Neural progenitor cell (in vitro differentiated cells): ENCODE measurements around the gene CDKL5. TPM values are rescaled to one million over a fixed set of nuclear protein-coding genes. Genes with fewer than 3 reads are reported as not detected.

Experiments
- DNase-seq: peaks from one replicate; pipeline ENCODE4 v3.0.0-alpha.2; 2016; ENCODE audit warnings: low spot score
- H2AFZ ChIP-seq: fragments of 200-600 bp; sonication (generic); replicated peaks from 2 replicates; pipeline ENCODE4 v1.6.1; 2016; ENCODE audit warnings: antibody characterized with exemption
- H3F3A ChIP-seq: fragments of 200-600 bp; sonication (generic); 2 replicates; pipeline ENCODE4 v1.6.1; 2016; ENCODE audit warnings: antibody characterized with exemption, low read depth
- H3K27ac ChIP-seq: fragments of 200-600 bp; sonication (generic); 2 replicates; pipeline ENCODE4 v1.5.1; 2016; ENCODE audit warnings: mild to moderate bottlenecking
- H3K27me3 ChIP-seq: fragments of 200-600 bp; sonication (generic); 2 replicates; pipeline ENCODE4 v1.6.1; 2016; ENCODE audit warnings: mild to moderate bottlenecking, moderate library complexity
- H3K36me3 ChIP-seq: fragments of 200-600 bp; sonication (generic); 2 replicates; pipeline ENCODE4 v1.5.1; 2016
- H3K4me1 ChIP-seq: fragments of 200-600 bp; sonication (generic); 2 replicates; pipeline ENCODE4 v1.6.1; 2016; ENCODE audit warnings: mixed run types
- H3K4me2 ChIP-seq: fragments of 200-600 bp; sonication (generic); 2 replicates; pipeline ENCODE4 v1.6.1; 2016
- H3K4me3 ChIP-seq: fragments of 200-600 bp; sonication (generic); 2 replicates; pipeline ENCODE4 v1.5.1; 2016
- H3K79me2 ChIP-seq: fragments of 200-600 bp; sonication (generic); 2 replicates; pipeline ENCODE4 v1.6.1; 2016; ENCODE audit warnings: low read depth
- H3K9ac ChIP-seq: fragments of 200-600 bp; sonication (generic); 2 replicates; pipeline ENCODE4 v1.6.1; 2016
- H3K9me3 ChIP-seq: fragments of 200-600 bp; sonication (generic); 2 replicates; pipeline ENCODE4 v1.5.1; 2016; ENCODE audit warnings: low read depth
- H4K20me1 ChIP-seq: fragments of 200-600 bp; sonication (generic); 2 replicates; pipeline ENCODE4 v1.6.1; 2016; ENCODE audit warnings: low read depth
- H3K27ac Mint-ChIP-seq: 3 replicates; pipeline ENCODE4 v1.8.0; 2021; ENCODE audit warnings: mixed read lengths
- H3K27me3 Mint-ChIP-seq: 2 replicates; pipeline ENCODE4 v1.8.0; 2022; ENCODE audit warnings: low read depth, mild to moderate bottlenecking, inconsistent platforms, moderate library complexity, mixed read lengths; ENCODE audit not compliant: insufficient read depth
- H3K36me3 Mint-ChIP-seq: 3 replicates; pipeline ENCODE4 v1.8.0; 2021; ENCODE audit warnings: mixed read lengths
- H3K4me1 Mint-ChIP-seq: 3 replicates; pipeline ENCODE4 v1.8.0; 2021; ENCODE audit warnings: mixed read lengths
- H3K4me3 Mint-ChIP-seq: 3 replicates; pipeline ENCODE4 v1.8.0; 2021; ENCODE audit warnings: mild to moderate bottlenecking, moderate library complexity, mixed read lengths
- H3K9me3 Mint-ChIP-seq: 3 replicates; pipeline ENCODE4 v1.8.0; 2020; ENCODE audit warnings: mixed read lengths
- EZH2 ChIP-seq: fragments of 200-600 bp; sonication (generic); IDR thresholded peaks from 2 replicates; pipeline ENCODE4 v1.6.1; 2017; ENCODE audit warnings: antibody characterized with exemption, mild to moderate bottlenecking, moderate library complexity
- EZH2phosphoT487 ChIP-seq: fragments of 200-600 bp; sonication (generic); IDR thresholded peaks from 2 replicates; pipeline ENCODE4 v1.6.1; 2017; ENCODE audit warnings: antibody characterized with exemption
- total RNA-seq: library from RNA; depleted of rRNA; stranded (reverse); fragments of >200 nt; gene quantifications from 2 replicates; pipeline ENCODE4 v1.2.3, GENCODE V29; 2015; ENCODE audit warnings: low replicate concordance
- TF ChIP-seq, protein P1 (sequence below): fragments of 200-600 bp; sonication (generic); IDR thresholded peaks from 2 replicates; pipeline ENCODE4 v1.5.1; 2017; ENCODE audit warnings: antibody characterized with exemption, mild to moderate bottlenecking

Gene CDKL5
- total RNA-seq, 1 donor from 2014 or later, result 8.6 TPM

DNA sequence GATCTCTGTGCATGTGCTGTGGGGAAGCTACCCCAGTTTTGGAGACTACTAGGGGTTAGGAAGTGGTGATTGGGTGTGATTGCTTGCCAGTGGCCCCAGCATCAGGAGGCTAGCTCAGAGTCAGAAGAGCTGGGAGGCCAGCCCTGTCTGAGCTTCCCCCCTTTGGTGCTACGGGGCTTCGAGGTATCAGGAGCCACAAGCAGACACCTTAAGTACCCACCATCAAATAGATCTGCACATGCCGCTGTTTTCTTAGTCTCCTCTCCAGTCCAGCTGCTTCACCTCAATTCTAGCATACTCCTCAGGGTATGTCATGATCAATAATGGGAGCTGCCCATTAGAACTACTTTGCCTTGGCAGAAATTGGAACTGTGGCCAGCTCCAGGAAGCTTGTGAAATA is 271.2 kb downstream of the CDKL5 start:
- H3K27ac ChIP-seq, result no peak overlapping the region
- TF ChIP-seq, protein P1, sequence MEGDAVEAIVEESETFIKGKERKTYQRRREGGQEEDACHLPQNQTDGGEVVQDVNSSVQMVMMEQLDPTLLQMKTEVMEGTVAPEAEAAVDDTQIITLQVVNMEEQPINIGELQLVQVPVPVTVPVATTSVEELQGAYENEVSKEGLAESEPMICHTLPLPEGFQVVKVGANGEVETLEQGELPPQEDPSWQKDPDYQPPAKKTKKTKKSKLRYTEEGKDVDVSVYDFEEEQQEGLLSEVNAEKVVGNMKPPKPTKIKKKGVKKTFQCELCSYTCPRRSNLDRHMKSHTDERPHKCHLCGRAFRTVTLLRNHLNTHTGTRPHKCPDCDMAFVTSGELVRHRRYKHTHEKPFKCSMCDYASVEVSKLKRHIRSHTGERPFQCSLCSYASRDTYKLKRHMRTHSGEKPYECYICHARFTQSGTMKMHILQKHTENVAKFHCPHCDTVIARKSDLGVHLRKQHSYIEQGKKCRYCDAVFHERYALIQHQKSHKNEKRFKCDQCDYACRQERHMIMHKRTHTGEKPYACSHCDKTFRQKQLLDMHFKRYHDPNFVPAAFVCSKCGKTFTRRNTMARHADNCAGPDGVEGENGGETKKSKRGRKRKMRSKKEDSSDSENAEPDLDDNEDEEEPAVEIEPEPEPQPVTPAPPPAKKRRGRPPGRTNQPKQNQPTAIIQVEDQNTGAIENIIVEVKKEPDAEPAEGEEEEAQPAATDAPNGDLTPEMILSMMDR, result no peak
- TF ChIP-seq EZH2phosphoT487, result no peak
- no peak for TF ChIP-seq EZH2
- no peak overlapping the region for H3K4me2 ChIP-seq
- no peak overlapping the region for H3K4me3 Mint-ChIP-seq
- DNase-seq, result no peak
- H3K79me2 ChIP-seq, result no peaks in the 10 kb centered on the region
- peaks cover 3% of the 10 kb centered on the region for H3K4me1 Mint-ChIP-seq
- H3K27me3 Mint-ChIP-seq, result peaks cover 2% of the 10 kb centered on the region
- H3K4me3 ChIP-seq, result no peak overlapping the region
- no peaks in the 10 kb centered on the region for H3K27me3 ChIP-seq
- no peak overlapping the region for H3K9ac ChIP-seq
- peaks cover 12% of the 10 kb centered on the region for H3K9me3 Mint-ChIP-seq
- H3K9me3 ChIP-seq, result no peaks in the 10 kb centered on the region
- no peaks in the 10 kb centered on the region for H3K36me3 Mint-ChIP-seq
- H4K20me1 ChIP-seq, result no peaks in the 10 kb centered on the region
- H3K4me1 ChIP-seq, result peaks cover under 1% of the 10 kb centered on the region
- H3F3A ChIP-seq, result no peaks in the 10 kb centered on the region
- H3K27ac Mint-ChIP-seq, result no peak overlapping the region
- no peaks in the 10 kb centered on the region for H3K36me3 ChIP-seq
- H2AFZ ChIP-seq, result no peak overlapping the region

DNA sequence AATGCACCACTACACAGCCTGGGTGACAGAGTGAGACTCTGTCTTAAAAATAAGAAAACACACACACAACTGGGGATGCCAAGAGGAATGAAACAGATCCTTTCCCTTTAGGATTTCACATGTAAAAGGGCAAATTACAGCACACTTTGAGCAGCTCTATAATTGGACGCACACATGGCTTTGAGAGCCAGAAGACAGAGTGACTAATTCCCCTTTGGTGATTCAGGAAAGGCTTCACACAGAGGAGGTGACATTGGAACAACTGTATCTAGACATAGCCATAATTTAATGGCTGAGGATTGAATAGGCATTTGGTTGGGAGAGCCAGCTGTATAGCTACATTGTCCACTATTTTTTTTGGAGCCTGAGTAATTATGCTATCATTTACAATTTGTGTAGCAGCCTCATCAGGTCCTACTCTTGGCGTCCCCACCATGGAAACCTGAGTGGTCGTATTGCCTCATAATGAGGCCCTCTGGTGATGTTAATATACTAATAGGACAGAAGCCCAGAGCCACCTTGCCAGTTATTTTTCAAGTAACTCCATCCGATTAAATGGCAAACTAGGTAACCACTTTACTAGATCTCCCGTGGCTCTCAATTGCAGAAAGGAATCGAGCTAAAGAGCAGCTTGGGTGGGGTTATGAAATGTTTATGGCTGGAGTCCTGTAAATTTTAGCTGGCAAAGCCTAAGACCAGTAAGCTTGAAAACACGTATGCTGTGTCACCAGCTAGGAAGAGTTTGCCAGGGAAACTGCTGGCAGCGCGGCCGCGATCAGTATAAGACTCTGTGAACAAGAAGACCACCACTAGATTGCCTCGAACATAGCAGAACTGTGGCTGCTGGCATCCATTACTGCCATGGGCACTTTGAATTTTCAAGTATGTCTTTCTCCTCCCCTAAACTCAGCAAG is 273.6 kb downstream of the CDKL5 start:
- no peak overlapping the region for H3K27ac ChIP-seq
- DNase-seq, result no peak
- H2AFZ ChIP-seq, result peak overlapping the region; percentile 34
- Mint-ChIP-seq H3K36me3 (no peaks in the 10 kb centered on the region), H3K27ac (no peak overlapping the region), H3K4me3 (no peak overlapping the region), H3K9me3 (peaks cover 7% of the 10 kb centered on the region), H3K4me1 (peaks cover 3% of the 10 kb centered on the region), H3K27me3 (peaks cover 2% of the 10 kb centered on the region)
- TF ChIP-seq, protein P1, result no peak
- TF ChIP-seq EZH2phosphoT487, result no peak
- no peak for TF ChIP-seq EZH2
- H3K4me1 ChIP-seq, result no peaks in the 10 kb centered on the region
- no peaks in the 10 kb centered on the region for H3F3A ChIP-seq
- H3K79me2 ChIP-seq, result no peaks in the 10 kb centered on the region
- H3K9ac ChIP-seq, result no peak overlapping the region
- no peak overlapping the region for H3K4me3 ChIP-seq
- H3K36me3 ChIP-seq, result no peaks in the 10 kb centered on the region
- no peaks in the 10 kb centered on the region for H3K27me3 ChIP-seq
- no peaks in the 10 kb centered on the region for H4K20me1 ChIP-seq
- H3K9me3 ChIP-seq, result no peaks in the 10 kb centered on the region
- H3K4me2 ChIP-seq, result no peak overlapping the region

DNA sequence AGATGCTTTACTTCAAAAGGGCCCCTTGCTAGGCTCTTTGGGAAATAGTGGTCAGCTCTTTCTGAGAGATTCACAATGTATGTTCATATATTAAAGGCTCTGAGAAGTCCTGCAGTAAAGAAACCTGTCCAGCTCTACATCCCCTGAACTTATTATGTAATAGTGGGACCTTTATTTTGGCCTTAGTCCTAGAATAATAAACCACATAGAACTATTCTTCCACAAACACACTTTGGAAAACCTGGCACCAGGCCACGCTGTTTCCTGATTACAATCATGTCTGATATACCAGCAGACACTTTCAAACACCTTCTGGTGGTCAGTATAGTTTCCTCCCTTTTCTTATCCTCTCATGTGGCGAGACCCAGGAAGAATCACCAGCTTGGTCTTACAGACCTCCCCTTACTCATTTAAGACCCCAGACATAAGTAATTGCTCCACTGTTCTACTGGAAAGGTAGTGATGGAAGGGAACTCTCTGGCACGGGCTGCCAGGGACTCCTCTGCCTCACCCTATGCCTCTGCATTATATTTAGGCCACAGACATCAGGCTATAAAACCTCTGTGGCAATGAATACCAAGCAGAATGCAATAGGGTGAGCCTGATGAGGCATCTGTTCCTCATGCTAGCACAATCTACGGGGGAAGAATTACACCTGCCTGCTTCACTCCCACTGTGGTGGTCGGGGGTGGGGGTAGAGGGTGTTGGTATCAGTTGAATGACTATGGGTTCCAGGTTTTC is 276.4 kb downstream of the CDKL5 start:
- H3K36me3 Mint-ChIP-seq, result no peaks in the 10 kb centered on the region
- peaks cover 6% of the 10 kb centered on the region for H3K27me3 Mint-ChIP-seq
- Histone ChIP-seq H3K36me3 (no peaks in the 10 kb centered on the region), H2AFZ (no peak overlapping the region), H3K4me3 (no peak overlapping the region), H3K9me3 (no peaks in the 10 kb centered on the region), H3K27ac (no peak overlapping the region), H3F3A (no peaks in the 10 kb centered on the region), H3K4me1 (no peaks in the 10 kb centered on the region), H4K20me1 (no peaks in the 10 kb centered on the region), H3K79me2 (no peaks in the 10 kb centered on the region), H3K4me2 (no peak overlapping the region), H3K27me3 (no peaks in the 10 kb centered on the region), H3K9ac (no peak overlapping the region)
- H3K9me3 Mint-ChIP-seq, result no peaks in the 10 kb centered on the region
- H3K4me1 Mint-ChIP-seq, result peaks cover 3% of the 10 kb centered on the region
- no peak overlapping the region for H3K4me3 Mint-ChIP-seq
- DNase-seq, result no peak
- TF ChIP-seq, protein P1, result no peak
- no peak for TF ChIP-seq EZH2phosphoT487
- TF ChIP-seq EZH2, result no peak
- no peak overlapping the region for H3K27ac Mint-ChIP-seq
